AML-193 (cell line): ENCODE results near the gene MZT1.

Source experiments
- DNase-seq, 2 experiments: peaks; one replicate each; lab custom pipeline; 2025; lab: John Stamatoyannopoulos, UW

MZT1 gene

DNA sequence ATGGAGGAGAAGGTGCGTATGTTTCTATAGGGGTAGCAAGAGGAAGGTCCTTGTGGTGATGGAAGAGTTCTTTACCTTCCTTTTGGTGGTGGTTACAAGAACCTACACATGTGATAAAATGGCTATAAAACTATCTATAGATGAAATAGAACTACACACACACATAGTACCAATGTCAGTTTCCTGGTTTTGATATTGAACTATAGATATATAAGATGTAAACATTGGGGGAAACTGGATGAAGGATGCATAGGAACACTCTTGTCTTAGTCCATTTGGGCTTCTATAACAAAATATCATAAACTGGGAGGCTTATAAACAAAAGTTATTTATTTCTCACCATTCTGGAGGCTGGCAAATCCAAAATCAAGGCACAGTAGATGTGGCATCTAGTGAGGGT lies 47.1 kb downstream of the MZT1 start:
- DNase-seq: no peak

- DNase-seq: no peak
These were observed 49.1 kb downstream of the MZT1 start for GRCh38 chr13:72678312-72678711.

GRCh38 chr13:72677431-72677830 lies 50.0 kb downstream of the MZT1 start:
- DNase-seq: no peak

- DNase-seq: no peak
These were observed 61.0 kb downstream of the MZT1 start for GRCh38 chr13:72666391-72666790.

- no peak for DNase-seq
These were observed 64.9 kb downstream of the MZT1 start for GRCh38 chr13:72662548-72662947.
